Inflammatory macrophage treated with lipopolysaccharide for 1 hour (primary cell): ENCODE results near the gene CTDNEP1.

ENCODE experiments used
- DNase-seq, 2 donors: peaks; one replicate each; pipeline ENCODE4 v3.0.0-alpha.2; 2020 to 2022

The CTDNEP1 gene

DNA sequence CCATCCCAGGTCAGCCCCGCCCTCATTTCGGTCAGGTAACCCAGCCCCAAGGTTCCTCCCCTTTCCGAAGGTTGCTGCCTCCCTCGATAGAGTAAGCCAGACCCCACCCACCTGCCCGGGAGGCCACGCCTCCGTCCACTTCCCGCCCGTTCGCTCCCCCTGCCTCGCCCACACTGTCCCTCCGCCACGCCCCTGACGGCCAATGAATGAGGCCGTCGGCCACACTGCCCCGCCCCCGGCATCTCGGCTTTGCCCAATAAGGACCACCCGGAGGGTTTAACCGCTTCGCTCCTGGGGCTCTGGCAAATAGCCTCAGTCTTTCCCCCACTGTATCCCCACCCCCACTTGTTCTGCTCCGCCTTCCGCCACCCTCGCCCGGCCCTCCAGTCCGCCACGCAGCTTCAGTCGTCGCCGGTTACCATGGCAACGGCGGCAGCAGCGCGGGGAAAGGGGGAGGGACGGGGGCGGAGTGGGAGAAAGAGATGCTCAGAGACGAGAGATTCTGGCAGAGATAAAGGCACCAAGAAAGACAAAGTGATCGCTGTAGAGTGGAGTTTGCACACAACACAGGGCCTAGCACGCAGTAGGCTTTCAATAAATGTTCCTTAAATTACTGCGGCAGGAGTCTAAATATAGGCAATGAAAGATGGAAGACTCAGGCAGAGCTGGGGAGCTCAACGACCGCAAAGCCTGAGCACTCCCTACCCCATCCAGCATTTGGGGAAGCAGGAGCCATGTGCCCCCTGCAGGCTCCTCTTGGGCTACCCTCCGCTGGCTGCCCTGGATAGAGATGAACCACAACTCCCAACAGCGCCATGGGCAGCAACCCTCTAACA, 37.0 kb downstream of the CTDNEP1 start:
- DNase-seq: peak; percentile 91 to 95

- peak; percentile 44 for DNase-seq
Measured at GRCh38 chr17:7213895-7214299, 37.6 kb downstream of the CTDNEP1 start.

DNA sequence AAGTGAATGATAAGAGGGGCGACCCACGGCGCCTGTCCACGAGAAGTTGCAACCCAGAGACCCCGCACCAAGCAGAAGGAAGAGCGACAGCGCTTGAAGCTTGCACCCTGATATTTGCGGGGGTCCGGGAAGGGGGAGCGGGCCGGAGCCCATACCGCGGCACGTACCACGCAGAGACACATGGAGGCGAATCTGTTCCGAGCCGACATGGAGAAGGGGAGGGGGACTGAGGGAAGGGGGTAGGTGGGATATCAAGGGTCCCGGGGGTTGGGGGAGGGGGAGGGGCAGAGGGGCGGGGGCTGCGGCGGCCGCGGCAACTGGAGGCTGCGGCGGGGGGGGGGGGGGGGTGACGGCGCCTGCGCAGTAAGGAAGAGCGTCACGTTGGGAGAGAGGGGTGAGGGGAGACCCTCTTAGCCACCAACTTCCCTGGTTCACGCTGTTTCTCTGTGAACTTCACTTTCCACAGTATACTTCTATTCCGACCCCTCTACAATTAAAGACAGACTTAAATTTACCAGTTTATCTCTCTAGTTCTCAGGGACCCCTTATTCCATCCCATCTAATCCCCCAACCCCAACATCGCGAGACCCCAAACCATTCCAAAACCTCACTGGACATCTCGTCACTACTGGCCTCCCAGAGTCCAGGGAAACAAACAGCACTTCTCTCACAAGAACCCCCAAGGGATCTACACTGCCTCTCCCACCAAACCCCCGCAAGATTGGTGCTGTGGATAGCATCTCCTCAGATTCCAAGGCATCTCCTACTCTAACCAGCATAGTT, 39.9 kb downstream of the CTDNEP1 start:
- no peak for DNase-seq

- no peak for DNase-seq
Measured at GRCh38 chr17:7208754-7209460, 42.6 kb downstream of the CTDNEP1 start.

GRCh38 chr17:7208027-7208571, 43.4 kb downstream of the CTDNEP1 start:
- no peak for DNase-seq

- DNase-seq: no peak
Measured at GRCh38 chr17:7207120-7208001, 44.2 kb downstream of the CTDNEP1 start.

- DNase-seq: no peak
Measured at GRCh38 chr17:7205561-7205960, 46.0 kb downstream of the CTDNEP1 start.

DNA sequence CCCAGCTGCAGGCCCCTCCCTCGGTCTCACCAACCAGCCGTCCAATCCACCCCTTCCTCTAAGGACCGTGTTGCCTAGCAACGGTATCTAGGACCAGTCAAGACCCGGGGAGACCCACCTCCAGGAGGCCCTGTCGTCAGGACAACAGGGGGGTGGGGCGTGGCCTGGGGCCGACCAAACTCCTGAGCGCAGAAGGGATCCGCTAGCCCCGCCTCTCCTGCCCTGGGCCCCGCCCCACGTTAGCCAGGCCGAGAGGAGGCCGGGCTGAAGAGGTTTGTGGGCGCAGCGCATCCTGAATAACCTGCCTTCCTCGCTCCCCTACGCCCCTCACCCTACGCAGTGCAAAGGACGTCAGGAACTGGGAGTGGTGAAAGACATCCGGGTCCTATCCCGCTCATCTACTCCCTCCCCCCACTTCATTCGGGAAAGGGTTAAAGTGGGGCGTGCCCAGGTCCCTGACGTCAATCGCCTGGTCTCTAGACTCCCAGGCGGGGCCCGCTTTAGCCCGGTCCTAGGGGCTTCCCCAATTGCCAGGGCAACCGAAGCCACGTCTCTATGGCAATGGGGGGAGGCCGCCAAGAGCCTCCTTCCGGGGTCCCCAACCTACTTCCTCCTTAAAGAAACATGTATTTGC, 46.6 kb downstream of the CTDNEP1 start:
- DNase-seq: peak; percentile 60 to 77

DNA sequence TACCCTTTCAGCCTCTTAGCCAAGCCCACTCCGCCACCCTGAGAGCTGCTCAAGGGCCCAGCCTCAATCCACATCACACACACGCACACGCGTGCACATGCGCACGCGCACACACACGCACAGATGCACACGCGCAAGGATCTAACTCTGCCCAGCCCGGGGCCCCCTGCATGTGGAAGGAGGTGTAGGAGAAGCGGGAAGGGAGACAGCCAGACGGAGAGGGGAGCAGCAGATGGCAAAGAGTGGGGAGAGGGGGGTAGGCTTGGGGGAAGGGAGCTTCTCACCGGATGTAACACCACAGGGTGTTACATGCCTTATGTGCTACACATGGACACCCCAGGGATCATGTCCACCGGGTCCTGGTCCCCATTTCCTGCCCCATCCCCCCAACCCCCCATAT, 47.2 kb downstream of the CTDNEP1 start:
- no peak for DNase-seq

DNA sequence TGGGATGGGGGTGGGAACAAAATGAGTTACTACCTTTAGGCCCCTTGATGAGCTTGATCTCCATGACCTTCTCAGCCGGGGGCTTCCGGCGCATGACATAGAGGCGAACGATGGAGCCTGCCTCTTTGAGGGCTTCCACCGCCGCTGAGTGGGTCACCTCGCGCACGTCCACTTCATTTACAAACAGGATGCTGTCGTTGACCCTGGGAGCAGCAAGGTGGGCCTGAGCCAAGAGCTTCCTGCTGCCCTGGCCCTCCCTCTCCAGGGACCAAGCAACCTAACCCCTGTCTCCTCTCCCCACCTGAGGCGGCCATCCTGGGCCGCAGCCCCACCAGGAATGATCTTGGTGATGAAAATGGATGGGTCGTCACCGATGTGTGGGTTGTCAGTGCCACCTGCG, 48.1 kb downstream of the CTDNEP1 start:
- DNase-seq: no peak

DNA sequence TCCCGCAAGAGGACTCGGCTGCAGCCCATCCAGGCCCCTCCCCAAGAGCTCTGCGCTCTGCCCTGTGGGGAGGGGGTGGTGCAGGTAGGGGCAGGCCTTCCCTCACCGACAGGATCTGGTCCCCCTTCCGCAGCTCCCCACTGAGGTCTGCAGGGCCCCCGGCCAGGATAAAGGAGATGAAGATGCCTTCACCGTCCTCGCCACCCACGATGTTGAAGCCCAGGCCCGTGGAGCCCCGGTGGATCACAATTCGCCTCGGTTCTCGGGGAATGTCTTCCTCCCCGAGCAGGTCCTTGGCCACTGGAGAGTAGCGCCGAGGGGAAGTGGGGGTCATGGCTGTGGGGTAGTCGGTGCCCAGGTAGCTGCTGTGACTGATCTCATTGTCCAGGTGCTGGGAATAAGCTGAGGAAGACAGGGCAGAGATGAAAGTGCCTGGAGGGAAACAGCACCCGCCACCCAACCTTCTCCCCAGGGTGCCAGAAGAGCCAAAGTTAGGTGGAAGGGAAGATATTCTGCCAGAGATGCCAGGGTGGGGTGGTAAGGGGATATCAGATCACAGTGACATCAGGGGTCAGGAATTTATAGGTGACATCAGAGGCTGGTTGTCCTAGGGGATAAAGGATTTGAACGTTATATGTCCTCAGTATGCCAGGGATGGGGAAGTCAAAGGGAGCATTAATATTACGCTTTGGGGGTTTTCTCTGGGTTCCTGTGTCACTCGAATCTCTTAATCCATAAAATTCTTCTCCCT, 54.7 kb downstream of the CTDNEP1 start:
- no peak for DNase-seq

- no peak for DNase-seq
Measured at GRCh38 chr17:7195971-7196370, 55.6 kb downstream of the CTDNEP1 start.
